Thoracic aorta (tissue), 2 donors: ENCODE measurements around the gene SLC43A3. TPM values are rescaled to one million over a fixed set of nuclear protein-coding genes. Genes with fewer than 3 reads are reported as not detected.

Source experiments
- ATAC-seq: fragments of 150-250 bp; one replicate; pipeline ENCODE4 v1.8.0; 2017; ENCODE audit warnings: low read depth; ENCODE audit not compliant: insufficient number of reproducible peaks, low FRiP score
- DNase-seq: peaks from one replicate; pipeline ENCODE4 v3.0.0-alpha.2; 2020; ENCODE audit warnings: low spot score
- H3K27ac ChIP-seq, 2 donors: fragments of 200-600 bp; sonication (generic); 1 replicate in 1 of 2; 2 replicates in 1 of 2; pipeline ENCODE4 v1.5.1; 2016; ENCODE audit warnings: mild to moderate bottlenecking in 2 of 2, moderate library complexity in 2 of 2
- H3K27me3 ChIP-seq: fragments of 200-600 bp; sonication (generic); replicated peaks from 2 replicates; pipeline ENCODE4 v1.6.0; 2016; ENCODE audit warnings: mild to moderate bottlenecking; ENCODE audit not compliant: insufficient read depth
- H3K36me3 ChIP-seq: fragments of 200-600 bp; sonication (generic); one replicate; pipeline ENCODE4 v1.5.1; 2016
- H3K4me1 ChIP-seq, 2 donors: fragments of 200-600 bp; sonication (generic); 1 replicate in 1 of 2; 2 replicates in 1 of 2; pipeline versions ENCODE4 v1.5.1 to v1.6.0; 2016; ENCODE audit warnings: low read depth in 2 of 2, mild to moderate bottlenecking in 1 of 2; ENCODE audit not compliant: control insufficient read depth in 1 of 2
- H3K4me3 ChIP-seq: fragments of 200-600 bp; sonication (generic); 2 replicates; pipeline ENCODE4 v1.5.1; 2016; ENCODE audit warnings: mild to moderate bottlenecking
- H3K9me3 ChIP-seq: fragments of 200-600 bp; sonication (generic); 2 replicates; pipeline ENCODE4 v1.5.1; 2016
- total RNA-seq, 2 donors: library from RNA; depleted of rRNA; stranded (reverse); fragments of >200 nt; gene quantifications; one replicate each; pipeline versions ENCODE4 v1.1.0 to v1.2.3, GENCODE V29; 2016
- TF ChIP-seq, protein P1 (sequence below): fragments of 200-600 bp; sonication (generic); IDR thresholded peaks from one replicate; pipeline ENCODE4 v1.5.1; 2019; ENCODE audit warnings: antibody characterized with exemption

The SLC43A3 gene
- total RNA-seq, 2 donors from 2014 or later, result 76.0 to 92.3 TPM

- Histone ChIP-seq H3K9me3 (no peaks in the 10 kb centered on the region), H3K27ac (no peak overlapping the region), H3K27me3 (no peaks in the 10 kb centered on the region), H3K36me3 (no peaks in the 10 kb centered on the region), H3K4me3 (no peak overlapping the region), H3K4me1 (no peaks in the 10 kb centered on the region)
- TF ChIP-seq, protein P1, sequence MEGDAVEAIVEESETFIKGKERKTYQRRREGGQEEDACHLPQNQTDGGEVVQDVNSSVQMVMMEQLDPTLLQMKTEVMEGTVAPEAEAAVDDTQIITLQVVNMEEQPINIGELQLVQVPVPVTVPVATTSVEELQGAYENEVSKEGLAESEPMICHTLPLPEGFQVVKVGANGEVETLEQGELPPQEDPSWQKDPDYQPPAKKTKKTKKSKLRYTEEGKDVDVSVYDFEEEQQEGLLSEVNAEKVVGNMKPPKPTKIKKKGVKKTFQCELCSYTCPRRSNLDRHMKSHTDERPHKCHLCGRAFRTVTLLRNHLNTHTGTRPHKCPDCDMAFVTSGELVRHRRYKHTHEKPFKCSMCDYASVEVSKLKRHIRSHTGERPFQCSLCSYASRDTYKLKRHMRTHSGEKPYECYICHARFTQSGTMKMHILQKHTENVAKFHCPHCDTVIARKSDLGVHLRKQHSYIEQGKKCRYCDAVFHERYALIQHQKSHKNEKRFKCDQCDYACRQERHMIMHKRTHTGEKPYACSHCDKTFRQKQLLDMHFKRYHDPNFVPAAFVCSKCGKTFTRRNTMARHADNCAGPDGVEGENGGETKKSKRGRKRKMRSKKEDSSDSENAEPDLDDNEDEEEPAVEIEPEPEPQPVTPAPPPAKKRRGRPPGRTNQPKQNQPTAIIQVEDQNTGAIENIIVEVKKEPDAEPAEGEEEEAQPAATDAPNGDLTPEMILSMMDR, result no peak
- no peak for DNase-seq
- no peak for ATAC-seq
Observed at GRCh38 chr11:57359896-57360690, 66.8 kb downstream of the SLC43A3 start.

DNA sequence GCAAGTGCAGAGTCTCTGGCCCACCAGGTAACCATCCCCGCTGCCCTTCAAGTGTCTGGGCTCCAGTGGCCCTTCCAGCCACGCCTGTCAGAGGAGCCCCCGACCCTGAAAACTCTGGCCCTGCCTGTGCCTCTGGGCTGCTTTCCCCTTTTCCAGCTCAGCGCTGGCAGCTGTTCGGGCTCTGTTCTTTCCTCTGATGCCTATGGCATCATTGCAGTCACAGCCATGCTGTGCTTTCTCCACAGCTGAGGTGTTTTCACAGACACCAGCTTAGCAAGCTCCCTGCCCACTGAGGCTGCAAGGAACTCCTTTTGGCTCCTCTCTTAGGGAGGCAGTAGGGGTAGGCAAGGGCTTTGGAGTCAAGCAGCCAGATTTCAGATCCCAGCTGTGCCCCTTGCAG is 67.5 kb downstream of the SLC43A3 start:
- H3K9me3 ChIP-seq, result no peaks in the 10 kb centered on the region
- DNase-seq, result no peak
- H3K4me1 ChIP-seq, result no peaks in the 10 kb centered on the region
- no peaks in the 10 kb centered on the region for H3K27me3 ChIP-seq
- no peaks in the 10 kb centered on the region for H3K36me3 ChIP-seq
- no peak overlapping the region for H3K27ac ChIP-seq
- TF ChIP-seq, protein P1, result no peak
- ATAC-seq, result no peak
- no peak overlapping the region for H3K4me3 ChIP-seq

GRCh38 chr11:57358991-57359390 is 67.9 kb downstream of the SLC43A3 start:
- ATAC-seq, result no peak
- TF ChIP-seq, protein P1, result no peak
- Histone ChIP-seq H3K27ac (no peak overlapping the region), H3K36me3 (no peaks in the 10 kb centered on the region), H3K4me3 (no peak overlapping the region), H3K9me3 (no peaks in the 10 kb centered on the region), H3K4me1 (no peaks in the 10 kb centered on the region), H3K27me3 (no peaks in the 10 kb centered on the region)
- no peak for DNase-seq

DNA sequence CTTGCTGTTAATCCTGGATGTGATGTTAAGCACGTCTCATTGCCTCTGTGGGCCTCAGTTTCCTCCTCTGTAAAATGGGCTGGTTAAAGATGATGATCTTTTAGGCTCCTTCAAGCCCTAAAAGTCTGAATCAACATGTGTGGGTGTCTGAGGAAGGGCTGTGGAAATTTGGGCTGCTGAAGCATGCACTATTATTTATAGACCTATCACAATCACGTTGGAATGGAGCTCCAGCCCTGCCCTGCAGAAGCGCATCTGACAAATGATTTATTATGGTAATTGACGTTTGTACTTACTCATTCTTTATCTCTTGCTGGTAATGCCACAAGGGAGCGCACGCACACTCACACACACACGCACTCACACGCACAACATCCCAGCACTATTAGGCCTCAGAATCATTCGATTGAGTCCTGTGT is 68.4 kb downstream of the SLC43A3 start:
- TF ChIP-seq, protein P1, result no peak
- H3K9me3 ChIP-seq, result no peaks in the 10 kb centered on the region
- no peaks in the 10 kb centered on the region for H3K4me1 ChIP-seq
- no peaks in the 10 kb centered on the region for H3K36me3 ChIP-seq
- ATAC-seq, result no peak
- H3K27ac ChIP-seq, result no peak overlapping the region
- DNase-seq, result no peak
- no peaks in the 10 kb centered on the region for H3K27me3 ChIP-seq
- H3K4me3 ChIP-seq, result no peak overlapping the region

DNA sequence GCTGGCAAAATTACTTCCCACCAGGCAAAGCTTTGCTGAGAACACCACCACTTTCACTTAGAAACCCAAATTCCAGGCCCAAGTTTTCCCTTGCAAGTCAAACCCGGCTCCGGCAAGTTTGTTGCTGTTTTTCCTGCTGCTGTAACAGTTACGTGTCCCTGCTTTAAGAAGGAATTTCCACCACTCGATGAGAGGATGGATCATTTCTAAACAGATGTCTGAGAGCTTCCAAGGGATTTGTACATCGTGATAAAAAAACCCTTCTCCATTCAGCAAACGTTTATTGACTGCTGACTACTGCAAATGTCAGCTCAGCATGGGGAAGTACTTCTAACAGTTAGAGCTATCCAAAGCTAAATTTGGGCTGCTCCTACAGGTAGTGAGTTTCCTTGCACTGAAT is 69.1 kb downstream of the SLC43A3 start:
- H3K4me1 ChIP-seq, result no peaks in the 10 kb centered on the region
- TF ChIP-seq, protein P1, result no peak
- H3K27me3 ChIP-seq, result no peaks in the 10 kb centered on the region
- H3K27ac ChIP-seq, result no peak overlapping the region
- no peaks in the 10 kb centered on the region for H3K36me3 ChIP-seq
- ATAC-seq (no peak), DNase-seq (no peak)
- H3K9me3 ChIP-seq, result no peaks in the 10 kb centered on the region
- no peak overlapping the region for H3K4me3 ChIP-seq
